ENCODE measurements around the gene BAG5. TPM values are rescaled to one million over a fixed set of nuclear protein-coding genes. Genes with fewer than 3 reads are reported as not detected.

Gene BAG5
- total and polyA plus RNA-seq, 2 of the 4 experiments (the other 2 are of a cell fraction) = 6.7 to 22.2 TPM

GRCh38 chr14:103569408-103569807, 7.0 kb upstream of the BAG5 start:
- Histone ChIP-seq H3K4me1 (ENCODE audit: control insufficient read depth, insufficient read depth, low read length) (no peaks in the 10 kb centered on the region; the same call in 1 of the 2 replicates), H3K18ac (ENCODE audit: low read depth, low read length) (no peak overlapping the region), H2AK5ac (ENCODE audit: low read depth, low read length) (no peak overlapping the region), H4K5ac (ENCODE audit: low read depth, low read length) (no peak overlapping the region), H3K9me1 (ENCODE audit: insufficient read depth, low read length) (no peaks in the 10 kb centered on the region), H3K79me1 (ENCODE audit: low read depth in 1 of 2, low read length in 2 of 2) (peaks cover 21 to 56% of the 10 kb centered on the region in 2 experiments), H3K9me3 (ENCODE audit: control insufficient read depth, insufficient read depth, low read length) (no peaks in the 10 kb centered on the region), H3K4me3 (ENCODE audit: insufficient read depth, low read depth, low read length) (no peak overlapping the region), H3K27ac (ENCODE audit: insufficient read depth, low read length) (no peak overlapping the region), H2BK20ac (ENCODE audit: low read depth, low read length) (no peak overlapping the region), H4K20me1 (ENCODE audit: insufficient read depth, low read length) (peaks cover 44% of the 10 kb centered on the region), H2AFZ (replicated peaks; ENCODE audit: low read length, poor library complexity) (no peak overlapping the region), H3K4ac (ENCODE audit: low read depth, low read length) (no peak overlapping the region), H3K23ac (ENCODE audit: low read depth, low read length) (no peak overlapping the region), H3K36me3 (ENCODE audit: control insufficient read depth, insufficient read depth, low read length) (peaks cover 9% of the 10 kb centered on the region), H2AK9ac (replicated peaks; ENCODE audit: low read depth, low read length, poor library complexity) (no peak overlapping the region), H4K8ac (ENCODE audit: low read depth in 2 of 2, low read length in 2 of 2) (no peak overlapping the region), H3K4me2 (ENCODE audit: low read depth, low read length) (no peak overlapping the region), H4K91ac (ENCODE audit: insufficient read depth, low read depth, low read length) (no peak overlapping the region), H3K9ac (ENCODE audit: low read depth, low read length) (no peak overlapping the region), H2BK120ac (ENCODE audit: low read depth, low read length) (no peak overlapping the region), H3K27me3 (ENCODE audit: control insufficient read depth, insufficient read depth, low read length) (no peaks in the 10 kb centered on the region), H2BK15ac (ENCODE audit: low read depth, low read length) (no peak overlapping the region), H2BK5ac (ENCODE audit: low read depth, low read length, poor library complexity, severe bottlenecking) (no peak overlapping the region), H3K56ac (ENCODE audit: extremely low read depth, insufficient read depth, low read length) (no peak overlapping the region), H3K14ac (replicated peaks; ENCODE audit: low read depth, low read length) (no peak overlapping the region)
- dilution Hi-C loops (cut with HindIII; ENCODE audit: low sequenced_read_pairs, unreplicated experiment) (no loop called here), intact Hi-C loops (cut with micrococcal nuclease) (no loop called here), in situ Hi-C loops (cut with MboI; ENCODE audit: low sequenced_read_pairs) (no loop called here)
- TF ChIP-seq, protein P1, sequence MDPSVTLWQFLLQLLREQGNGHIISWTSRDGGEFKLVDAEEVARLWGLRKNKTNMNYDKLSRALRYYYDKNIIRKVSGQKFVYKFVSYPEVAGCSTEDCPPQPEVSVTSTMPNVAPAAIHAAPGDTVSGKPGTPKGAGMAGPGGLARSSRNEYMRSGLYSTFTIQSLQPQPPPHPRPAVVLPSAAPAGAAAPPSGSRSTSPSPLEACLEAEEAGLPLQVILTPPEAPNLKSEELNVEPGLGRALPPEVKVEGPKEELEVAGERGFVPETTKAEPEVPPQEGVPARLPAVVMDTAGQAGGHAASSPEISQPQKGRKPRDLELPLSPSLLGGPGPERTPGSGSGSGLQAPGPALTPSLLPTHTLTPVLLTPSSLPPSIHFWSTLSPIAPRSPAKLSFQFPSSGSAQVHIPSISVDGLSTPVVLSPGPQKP (IDR thresholded peaks at IDR 0.05; ENCODE audit: borderline replicate concordance, low read depth, low read length) = no peak
- TF ChIP-seq BHLHE40 (IDR thresholded peaks at IDR 0.05; ENCODE audit: low read depth, low read length) (no peak), MAFK (IDR thresholded peaks at IDR 0.05; ENCODE audit: low read depth, low read length) (no peak), RFX5 (IDR thresholded peaks at IDR 0.05; ENCODE audit: low read depth, low read length) (no peak), FOS (IDR thresholded peaks at IDR 0.05; ENCODE audit: low read depth, low read length) (no peak), CTCF (conservative IDR thresholded peaks at IDR 0.05; ENCODE audit: low read depth, low read length) (no peak), MAZ (IDR thresholded peaks at IDR 0.05; ENCODE audit: borderline replicate concordance, low read depth, low read length) (no peak), POLR2A (IDR thresholded peaks at IDR 0.05; ENCODE audit: low read depth, low read length) (no peak), USF2 (IDR thresholded peaks at IDR 0.05; ENCODE audit: low read depth, low read length) (no peak), CEBPB (IDR thresholded peaks at IDR 0.05; ENCODE audit: low read depth, low read length) (no peak), NFE2L2 (IDR thresholded peaks at IDR 0.05; ENCODE audit: low read depth, low read length) (no peak), MXI1 (IDR thresholded peaks at IDR 0.05; ENCODE audit: borderline replicate concordance, low read depth, low read length) (no peak), CHD1 (IDR thresholded peaks at IDR 0.05; ENCODE audit: low read depth, low read length) (no peak), RAD21 (IDR thresholded peaks at IDR 0.05; ENCODE audit: low read length) (no peak), RCOR1 (IDR thresholded peaks at IDR 0.05; ENCODE audit: insufficient replicate concordance, low read length) (no peak)
- no TSS peak for BruUV-seq (replicated peaks)
- WGBS, 2 experiments (ENCODE audit: extremely low coverage in 2 of 2, insufficient read length in 1 of 2) = 100% methylated on average over 1 of the region's 11 CpGs; no CpG with 5 or more reads in 1 of the 2 experiments
- no peak for ATAC-seq (ENCODE audit: low read depth)
- ChIA-PET POLR2A (ENCODE audit: unreplicated experiment) (no interaction called here), CTCF (no interaction called here)
- no peak for DNase-seq
